Panc1 (cell line): ENCODE measurements around the gene QRICH1.

Experiments used
- SIN3A ChIP-seq: IDR thresholded peaks from 2 replicates; pipeline ENCODE4 v1.6.1; 2012; ENCODE audit warnings: low read depth, mild to moderate bottlenecking, low read length, moderate library complexity, borderline replicate concordance; ENCODE audit not compliant: insufficient read depth
- TF ChIP-seq, protein P1 (sequence below): fragments of 450-650 bp; IDR thresholded peaks from 2 replicates; pipeline ENCODE4 v1.5.1; 2017; ENCODE audit warnings: mild to moderate bottlenecking
- TF ChIP-seq, protein P2 (sequence below), 2 experiments: IDR thresholded peaks; 2 replicates each; pipeline ENCODE4 v1.6.1; 2011 to 2012; ENCODE audit warnings: low read depth in 2 of 2, control low read depth in 1 of 2, low read length in 1 of 2, mild to moderate bottlenecking in 1 of 2, moderate library complexity in 1 of 2; ENCODE audit not compliant: insufficient read depth in 1 of 2

DNA sequence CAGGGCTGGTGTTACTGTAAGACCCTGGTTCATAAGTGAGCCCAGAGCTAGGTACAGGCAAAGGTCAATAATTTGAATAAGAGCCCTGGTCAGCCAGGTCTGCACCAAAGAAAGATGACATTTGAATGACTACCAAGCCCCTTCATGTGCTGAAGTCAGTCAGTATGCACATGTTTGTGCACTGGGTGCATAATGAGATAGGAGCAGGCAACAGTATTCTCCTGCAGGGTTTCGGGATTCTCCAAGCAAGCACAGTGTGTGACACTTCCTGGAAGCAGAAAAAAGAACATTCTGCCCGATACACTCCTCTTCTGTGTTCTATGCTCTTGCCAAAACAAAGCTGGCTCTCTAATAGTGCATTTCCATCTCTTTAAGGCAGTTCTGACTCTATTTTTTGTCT lies 59.2 kb downstream of the QRICH1 start:
- TF ChIP-seq, protein P1, sequence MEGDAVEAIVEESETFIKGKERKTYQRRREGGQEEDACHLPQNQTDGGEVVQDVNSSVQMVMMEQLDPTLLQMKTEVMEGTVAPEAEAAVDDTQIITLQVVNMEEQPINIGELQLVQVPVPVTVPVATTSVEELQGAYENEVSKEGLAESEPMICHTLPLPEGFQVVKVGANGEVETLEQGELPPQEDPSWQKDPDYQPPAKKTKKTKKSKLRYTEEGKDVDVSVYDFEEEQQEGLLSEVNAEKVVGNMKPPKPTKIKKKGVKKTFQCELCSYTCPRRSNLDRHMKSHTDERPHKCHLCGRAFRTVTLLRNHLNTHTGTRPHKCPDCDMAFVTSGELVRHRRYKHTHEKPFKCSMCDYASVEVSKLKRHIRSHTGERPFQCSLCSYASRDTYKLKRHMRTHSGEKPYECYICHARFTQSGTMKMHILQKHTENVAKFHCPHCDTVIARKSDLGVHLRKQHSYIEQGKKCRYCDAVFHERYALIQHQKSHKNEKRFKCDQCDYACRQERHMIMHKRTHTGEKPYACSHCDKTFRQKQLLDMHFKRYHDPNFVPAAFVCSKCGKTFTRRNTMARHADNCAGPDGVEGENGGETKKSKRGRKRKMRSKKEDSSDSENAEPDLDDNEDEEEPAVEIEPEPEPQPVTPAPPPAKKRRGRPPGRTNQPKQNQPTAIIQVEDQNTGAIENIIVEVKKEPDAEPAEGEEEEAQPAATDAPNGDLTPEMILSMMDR = no peak
- TF ChIP-seq, protein P2, sequence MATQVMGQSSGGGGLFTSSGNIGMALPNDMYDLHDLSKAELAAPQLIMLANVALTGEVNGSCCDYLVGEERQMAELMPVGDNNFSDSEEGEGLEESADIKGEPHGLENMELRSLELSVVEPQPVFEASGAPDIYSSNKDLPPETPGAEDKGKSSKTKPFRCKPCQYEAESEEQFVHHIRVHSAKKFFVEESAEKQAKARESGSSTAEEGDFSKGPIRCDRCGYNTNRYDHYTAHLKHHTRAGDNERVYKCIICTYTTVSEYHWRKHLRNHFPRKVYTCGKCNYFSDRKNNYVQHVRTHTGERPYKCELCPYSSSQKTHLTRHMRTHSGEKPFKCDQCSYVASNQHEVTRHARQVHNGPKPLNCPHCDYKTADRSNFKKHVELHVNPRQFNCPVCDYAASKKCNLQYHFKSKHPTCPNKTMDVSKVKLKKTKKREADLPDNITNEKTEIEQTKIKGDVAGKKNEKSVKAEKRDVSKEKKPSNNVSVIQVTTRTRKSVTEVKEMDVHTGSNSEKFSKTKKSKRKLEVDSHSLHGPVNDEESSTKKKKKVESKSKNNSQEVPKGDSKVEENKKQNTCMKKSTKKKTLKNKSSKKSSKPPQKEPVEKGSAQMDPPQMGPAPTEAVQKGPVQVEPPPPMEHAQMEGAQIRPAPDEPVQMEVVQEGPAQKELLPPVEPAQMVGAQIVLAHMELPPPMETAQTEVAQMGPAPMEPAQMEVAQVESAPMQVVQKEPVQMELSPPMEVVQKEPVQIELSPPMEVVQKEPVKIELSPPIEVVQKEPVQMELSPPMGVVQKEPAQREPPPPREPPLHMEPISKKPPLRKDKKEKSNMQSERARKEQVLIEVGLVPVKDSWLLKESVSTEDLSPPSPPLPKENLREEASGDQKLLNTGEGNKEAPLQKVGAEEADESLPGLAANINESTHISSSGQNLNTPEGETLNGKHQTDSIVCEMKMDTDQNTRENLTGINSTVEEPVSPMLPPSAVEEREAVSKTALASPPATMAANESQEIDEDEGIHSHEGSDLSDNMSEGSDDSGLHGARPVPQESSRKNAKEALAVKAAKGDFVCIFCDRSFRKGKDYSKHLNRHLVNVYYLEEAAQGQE (IDR thresholded peaks at IDR 0.05; ENCODE audit: insufficient read depth in 1 of 2, low read depth in 2 of 2, low read length in 1 of 2) = no peak
- TF ChIP-seq SIN3A = no peak
